NOMO-1 treated with dmso at 0.1 percent for 144 hours (cell line): ENCODE results near the gene CPT1C.
A peak's percentile ranks its signal among the peaks of the same experiment; 100 is the strongest.

Experiments
- DNase-seq: peaks from one replicate; lab custom pipeline; 2025; ENCODE audit not compliant: unreplicated experiment; lab: John Stamatoyannopoulos, UW

Gene CPT1C

GRCh38 chr19:49690656-49691242 is at the start of gene CPT1C:
Gene CPT1C (plus strand): TSS chr19:49691116. CDS start chr19:49692253, 1,137 bp downstream.
- no peak for DNase-seq

GRCh38 chr19:49641688-49642491 is 49.0 kb upstream of the CPT1C start, which contains the start of gene SCAF1:
Gene SCAF1 (plus strand): TSS chr19:49642209. CDS start chr19:49645027, 2,818 bp downstream.
- peak; percentile 99 for DNase-seq

- no peak for DNase-seq
Observed at GRCh38 chr19:49642492-49643035, 48.4 kb upstream of the CPT1C start.

- DNase-seq = no peak
Observed at GRCh38 chr19:49643466-49643865, 47.5 kb upstream of the CPT1C start.

GRCh38 chr19:49645592-49645991 is 45.3 kb upstream of the CPT1C start:
- no peak for DNase-seq

- no peak for DNase-seq
Observed at GRCh38 chr19:49645995-49646394, 44.9 kb upstream of the CPT1C start.

- DNase-seq = no peak
Observed at GRCh38 chr19:49646586-49646985, 44.3 kb upstream of the CPT1C start.

- DNase-seq = no peak
Observed at GRCh38 chr19:49651029-49651819, 39.7 kb upstream of the CPT1C start.

- DNase-seq = no peak
Observed at GRCh38 chr19:49651820-49652550, 38.9 kb upstream of the CPT1C start.

GRCh38 chr19:49652551-49653465 is 38.1 kb upstream of the CPT1C start:
- no peak for DNase-seq

GRCh38 chr19:49653466-49653806 is 37.5 kb upstream of the CPT1C start:
- no peak for DNase-seq

GRCh38 chr19:49654581-49654980 is 36.3 kb upstream of the CPT1C start:
- no peak for DNase-seq

- DNase-seq = no peak
Observed at GRCh38 chr19:49655570-49656455, 35.1 kb upstream of the CPT1C start.

GRCh38 chr19:49656456-49657109 is 34.3 kb upstream of the CPT1C start:
- no peak for DNase-seq

- DNase-seq = no peak
Observed at GRCh38 chr19:49657493-49658138, 33.3 kb upstream of the CPT1C start.

- no peak for DNase-seq
Observed at GRCh38 chr19:49658139-49658517, 32.8 kb upstream of the CPT1C start.

- DNase-seq = no peak
Observed at GRCh38 chr19:49658566-49659442, 32.1 kb upstream of the CPT1C start.
